Erythroblast (primary cell): ENCODE data around the gene RNASE8.

ENCODE experiments used
- GATA1 ChIP-seq: IDR thresholded peaks from 2 replicates; pipeline ENCODE4 v1.6.1; 2011; ENCODE audit warnings: low read depth, mild to moderate bottlenecking, control low read depth, low read length, moderate library complexity
- POLR2A ChIP-seq: IDR thresholded peaks from 2 replicates; pipeline ENCODE4 v1.6.1; 2011; ENCODE audit warnings: mild to moderate bottlenecking, low read length

GRCh38 chr14:21102521-21103410, 45.1 kb downstream of the RNASE8 start:
- TF ChIP-seq POLR2A, result no peak
- no peak for TF ChIP-seq GATA1
